Esophagus muscularis mucosa (tissue), 4 donors: ENCODE results near the gene NOP10. TPM values are rescaled to one million over a fixed set of nuclear protein-coding genes. Genes with fewer than 3 reads are reported as not detected.

Experiments used
- DNase-seq: peaks from one replicate; pipeline ENCODE4 v3.0.0-alpha.2; 2017; ENCODE audit errors: extremely low spot score
- H3K27ac ChIP-seq, 4 donors: fragments of 200-600 bp; sonication (generic); replicated peaks in 1 of 4; 1 replicate in 3 of 4; 2 replicates in 1 of 4; pipeline ENCODE4 v1.5.1; 2016 to 2019; ENCODE audit warnings: mild to moderate bottlenecking in 1 of 4
- H3K27me3 ChIP-seq, 4 donors: fragments of 200-600 bp; sonication (generic); one replicate each; pipeline versions ENCODE4 v1.5.1 to v1.6.0; 2016 to 2019
- H3K36me3 ChIP-seq, 4 donors: fragments of 200-600 bp; sonication (generic); one replicate each; pipeline ENCODE4 v1.5.1; 2016 to 2019
- H3K4me1 ChIP-seq, 4 donors: fragments of 200-600 bp; sonication (generic); one replicate each; pipeline ENCODE4 v1.5.1; 2016 to 2019
- H3K4me3 ChIP-seq, 4 donors: fragments of 200-600 bp; sonication (generic); 1 replicate in 2 of 4; 2 replicates in 2 of 4; pipeline ENCODE4 v1.5.1; 2016 to 2019; ENCODE audit warnings: mild to moderate bottlenecking in 4 of 4, moderate library complexity in 1 of 4
- H3K9me3 ChIP-seq, 4 donors: fragments of 200-600 bp; sonication (generic); 1 replicate in 3 of 4; 2 replicates in 1 of 4; pipeline ENCODE4 v1.5.1; 2016 to 2019
- EP300 ChIP-seq: sonication (generic); formaldehyde crosslinking; IDR thresholded peaks from one replicate; pipeline ENCODE4 v1.6.1; 2017; ENCODE audit warnings: antibody characterized with exemption
- POLR2A ChIP-seq: fragments of 450-650 bp; IDR thresholded peaks from one replicate; pipeline ENCODE4 v1.6.1; 2017; ENCODE audit warnings: antibody characterized with exemption, moderate library complexity, mild to moderate bottlenecking, low read depth
- POLR2AphosphoS5 ChIP-seq, 2 donors: sonication (generic); formaldehyde crosslinking; IDR thresholded peaks; one replicate each; pipeline ENCODE4 v1.6.1; 2017; ENCODE audit warnings: antibody characterized with exemption in 2 of 2
- WGBS: methylation state at CpG from one replicate; pipeline ENCODE4 v1.1.5; 2018; 5-methylcytosine and 5-hydroxymethylcytosine counted together
- intact Hi-C: fragments of 100-400 bp; cut with DNase I; formaldehyde crosslinking; loops from one replicate; pipeline ENCODE4 v1.15.1; 2023
- total RNA-seq, 4 donors: library from RNA; depleted of rRNA; stranded (reverse); fragments of >200 nt; gene quantifications; one replicate each; pipeline versions ENCODE4 v1.1.0 to v1.2.1, GENCODE V29; 2016
- TF ChIP-seq, protein P1 (sequence below), 3 experiments: fragments of 200-600 bp in 2 of 3; fragments of 450-650 bp in 1 of 3; sonication (generic) in 2 of 3; IDR thresholded peaks; one replicate each; pipeline ENCODE4 v1.5.1; 2017 to 2019; ENCODE audit warnings: antibody characterized with exemption in 3 of 3, mild to moderate bottlenecking in 2 of 3, moderate library complexity in 1 of 3

Gene NOP10
- total RNA-seq, 4 donors from 2014 or later = 78.5 to 136 (median 116) TPM

GRCh38 chr15:34364041-34364440, 21.1 kb upstream of the NOP10 start:
- no peak overlapping the region for H3K27ac ChIP-seq
- H3K4me3 ChIP-seq = no peak overlapping the region
- no peaks in the 10 kb centered on the region for H3K9me3 ChIP-seq
- intact Hi-C loops = no loop called here
- H3K4me1 ChIP-seq = peaks cover 16 to 31% (median 26%) of the 10 kb centered on the region in 4 donors
- peaks cover 4 to 48% (median 37%) of the 10 kb centered on the region in 4 donors for H3K36me3 ChIP-seq
- 95% methylated on average over 8 of the region's 8 CpGs for WGBS
- no peak for TF ChIP-seq POLR2A
- TF ChIP-seq EP300 = no peak
- TF ChIP-seq, protein P1, sequence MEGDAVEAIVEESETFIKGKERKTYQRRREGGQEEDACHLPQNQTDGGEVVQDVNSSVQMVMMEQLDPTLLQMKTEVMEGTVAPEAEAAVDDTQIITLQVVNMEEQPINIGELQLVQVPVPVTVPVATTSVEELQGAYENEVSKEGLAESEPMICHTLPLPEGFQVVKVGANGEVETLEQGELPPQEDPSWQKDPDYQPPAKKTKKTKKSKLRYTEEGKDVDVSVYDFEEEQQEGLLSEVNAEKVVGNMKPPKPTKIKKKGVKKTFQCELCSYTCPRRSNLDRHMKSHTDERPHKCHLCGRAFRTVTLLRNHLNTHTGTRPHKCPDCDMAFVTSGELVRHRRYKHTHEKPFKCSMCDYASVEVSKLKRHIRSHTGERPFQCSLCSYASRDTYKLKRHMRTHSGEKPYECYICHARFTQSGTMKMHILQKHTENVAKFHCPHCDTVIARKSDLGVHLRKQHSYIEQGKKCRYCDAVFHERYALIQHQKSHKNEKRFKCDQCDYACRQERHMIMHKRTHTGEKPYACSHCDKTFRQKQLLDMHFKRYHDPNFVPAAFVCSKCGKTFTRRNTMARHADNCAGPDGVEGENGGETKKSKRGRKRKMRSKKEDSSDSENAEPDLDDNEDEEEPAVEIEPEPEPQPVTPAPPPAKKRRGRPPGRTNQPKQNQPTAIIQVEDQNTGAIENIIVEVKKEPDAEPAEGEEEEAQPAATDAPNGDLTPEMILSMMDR (IDR thresholded peaks at IDR 0.05) = no peak
- no peak for TF ChIP-seq POLR2AphosphoS5 (IDR thresholded peaks at IDR 0.05)
- DNase-seq = no peak
- no peaks in the 10 kb centered on the region for H3K27me3 ChIP-seq

DNA sequence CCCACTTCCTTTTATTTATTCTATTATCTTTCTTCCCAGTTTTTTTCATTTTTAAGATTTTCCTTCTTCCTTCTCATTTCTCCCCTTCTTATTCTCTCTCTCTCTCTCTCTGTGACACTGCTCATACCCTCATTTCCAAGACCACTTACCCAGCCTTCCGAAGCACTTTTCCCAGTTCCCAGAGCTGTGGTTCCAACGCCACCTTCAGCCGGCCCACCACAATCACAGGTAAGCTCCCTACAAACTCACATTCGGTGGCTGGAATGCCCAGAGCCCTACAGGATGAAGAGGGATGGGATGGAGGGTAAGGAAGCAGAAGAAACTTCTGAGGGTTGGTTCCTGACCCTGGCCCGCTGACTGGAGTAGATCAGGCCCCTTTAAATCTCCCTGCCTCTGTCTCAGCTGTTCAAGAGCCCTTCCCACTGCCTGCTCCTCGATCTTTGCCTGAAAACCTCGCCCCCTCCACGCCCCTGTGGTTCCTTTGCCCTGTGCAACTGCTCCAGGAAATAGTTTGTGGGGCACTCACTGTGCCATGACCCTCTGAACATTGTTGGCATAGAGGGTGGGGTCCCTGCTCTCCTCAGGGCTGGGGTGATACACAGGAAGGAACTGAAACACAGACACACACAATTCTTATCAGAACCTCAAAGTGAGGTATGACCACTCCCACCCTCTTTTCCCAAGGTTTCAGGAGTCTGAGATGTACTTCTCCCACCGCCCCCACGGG, 19.3 kb upstream of the NOP10 start:
- TF ChIP-seq EP300 (no peak), POLR2AphosphoS5 (IDR thresholded peaks at IDR 0.05) (no peak)
- Histone ChIP-seq H3K4me3 (no peak overlapping the region), H3K4me1 (peaks cover 10 to 20% (median 14%) of the 10 kb centered on the region in 4 donors), H3K9me3 (no peaks in the 10 kb centered on the region), H3K27me3 (no peaks in the 10 kb centered on the region), H3K36me3 (peaks cover 13 to 66% (median 54%) of the 10 kb centered on the region in 4 donors), H3K27ac (no peak overlapping the region)
- 77% methylated on average over 10 of the region's 10 CpGs for WGBS
- no peak for DNase-seq
- intact Hi-C loops = no loop called here

GRCh38 chr15:34361278-34361677, 18.3 kb upstream of the NOP10 start:
- DNase-seq = no peak
- Histone ChIP-seq H3K27ac (no peak overlapping the region), H3K4me3 (no peak overlapping the region), H3K36me3 (peaks cover 20 to 75% (median 61%) of the 10 kb centered on the region in 4 donors), H3K4me1 (peaks cover 9 to 16% (median 12%) of the 10 kb centered on the region in 4 donors), H3K27me3 (no peaks in the 10 kb centered on the region), H3K9me3 (no peaks in the 10 kb centered on the region)
- intact Hi-C loops = no loop called here
- WGBS = 86% methylated on average over 4 of the region's 7 CpGs
- TF ChIP-seq, protein P1 (IDR thresholded peaks at IDR 0.05) = no peak
- no peak for TF ChIP-seq EP300
- no peak for TF ChIP-seq POLR2A
- TF ChIP-seq POLR2AphosphoS5 (IDR thresholded peaks at IDR 0.05) = no peak

- WGBS = 89% methylated on average over 1 of the region's 1 CpG
- Histone ChIP-seq H3K27ac (no peak overlapping the region), H3K4me1 (peaks cover 0 to 6% (median 2%) of the 10 kb centered on the region in 4 donors), H3K9me3 (no peaks in the 10 kb centered on the region), H3K4me3 (no peak overlapping the region), H3K27me3 (no peaks in the 10 kb centered on the region), H3K36me3 (peaks cover 20 to 85% (median 71%) of the 10 kb centered on the region in 4 donors)
- no peak for DNase-seq
- no peak for TF ChIP-seq EP300
- TF ChIP-seq, protein P1 (IDR thresholded peaks at IDR 0.05) = no peak
- TF ChIP-seq POLR2AphosphoS5 (IDR thresholded peaks at IDR 0.05) = no peak
- TF ChIP-seq POLR2A = no peak
- intact Hi-C loops = no loop called here
Measured at GRCh38 chr15:34360298-34360697, 17.4 kb upstream of the NOP10 start.

DNA sequence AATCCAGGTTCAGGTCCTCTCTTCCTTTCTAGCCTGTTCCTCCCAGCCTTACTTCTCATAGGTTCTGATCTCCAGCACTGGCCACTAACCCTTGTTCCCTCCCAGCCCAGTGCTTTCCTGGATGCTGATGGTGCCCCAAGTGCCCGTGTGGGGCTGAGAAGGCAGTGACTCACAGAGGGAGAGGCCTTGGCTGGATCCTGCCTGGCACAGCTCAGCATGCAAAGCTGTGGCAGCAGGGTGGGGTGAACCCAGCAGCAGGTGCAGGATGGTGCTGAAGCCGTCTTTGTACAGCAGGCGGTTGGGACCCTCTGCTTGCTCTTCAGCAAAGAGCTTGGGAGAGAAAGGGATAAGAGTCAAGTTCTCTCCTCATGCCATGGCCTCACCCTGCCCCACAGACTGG, 16.5 kb upstream of the NOP10 start:
- 89% methylated on average over 3 of the region's 3 CpGs for WGBS
- DNase-seq = no peak
- peaks cover 20 to 91% (median 74%) of the 10 kb centered on the region in 4 donors for H3K36me3 ChIP-seq

More for the DNA sequence above, 16.5 kb upstream of the NOP10 start:
- Histone ChIP-seq H3K27ac (no peak overlapping the region), H3K27me3 (no peaks in the 10 kb centered on the region), H3K4me1 (no peaks in the 10 kb centered on the region), H3K4me3 (no peak overlapping the region), H3K9me3 (no peaks in the 10 kb centered on the region)
- intact Hi-C loops = no loop called here
- no peak for TF ChIP-seq POLR2A
- TF ChIP-seq EP300 = no peak
- TF ChIP-seq, protein P1 (IDR thresholded peaks at IDR 0.05) = no peak
- no peak for TF ChIP-seq POLR2AphosphoS5 (IDR thresholded peaks at IDR 0.05)
